Measurements from ENCODE around the gene C9orf152.

DNA sequence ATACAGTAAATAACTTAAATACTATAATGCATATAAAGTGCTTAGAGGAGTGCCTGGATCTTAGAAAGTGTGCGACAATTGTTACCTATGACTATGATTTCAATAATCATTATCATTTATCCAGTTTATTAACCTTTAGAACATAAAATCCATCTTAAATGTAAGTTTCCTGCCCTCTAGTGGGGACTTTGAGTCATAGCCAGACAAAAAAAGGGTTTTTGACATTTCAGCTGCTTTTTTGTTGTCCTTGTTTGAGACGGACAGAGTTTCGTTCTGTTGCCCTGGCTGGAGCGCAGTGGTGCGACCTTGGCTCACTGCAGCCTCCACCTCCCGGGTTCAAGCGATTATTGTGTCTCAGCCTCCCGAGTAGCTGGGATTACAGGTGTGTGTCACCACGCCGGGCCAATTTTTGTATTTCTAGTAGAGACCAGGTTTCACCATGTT, 9.7 kb upstream of the C9orf152 start:
- peak; percentile 67 to 84 for TF ChIP-seq CTCF (conservative IDR thresholded peaks at IDR 0.05; ENCODE audit: low read depth in 2 of 2)
- no peak for TF ChIP-seq POLR2AphosphoS5 (IDR thresholded peaks at IDR 0.05; ENCODE audit: low read depth)
- TF ChIP-seq JUNB (IDR thresholded peaks at IDR 0.05; ENCODE audit: unreplicated experiment): no peak
- TF ChIP-seq EZH2phosphoT487 (IDR thresholded peaks at IDR 0.05; ENCODE audit: unreplicated experiment): no peak
- TF ChIP-seq, protein P1, sequence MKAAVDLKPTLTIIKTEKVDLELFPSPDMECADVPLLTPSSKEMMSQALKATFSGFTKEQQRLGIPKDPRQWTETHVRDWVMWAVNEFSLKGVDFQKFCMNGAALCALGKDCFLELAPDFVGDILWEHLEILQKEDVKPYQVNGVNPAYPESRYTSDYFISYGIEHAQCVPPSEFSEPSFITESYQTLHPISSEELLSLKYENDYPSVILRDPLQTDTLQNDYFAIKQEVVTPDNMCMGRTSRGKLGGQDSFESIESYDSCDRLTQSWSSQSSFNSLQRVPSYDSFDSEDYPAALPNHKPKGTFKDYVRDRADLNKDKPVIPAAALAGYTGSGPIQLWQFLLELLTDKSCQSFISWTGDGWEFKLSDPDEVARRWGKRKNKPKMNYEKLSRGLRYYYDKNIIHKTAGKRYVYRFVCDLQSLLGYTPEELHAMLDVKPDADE (IDR thresholded peaks at IDR 0.05): no peak
